CD4-positive, alpha-beta memory T cell (primary cell): Measurements from ENCODE around the gene TCP1. TPM values are rescaled to one million over a fixed set of nuclear protein-coding genes. Genes with fewer than 3 reads are reported as not detected.
"Not testable (repeated sequence)": the region's sequence is repeated elsewhere in the genome, so short reads cannot be mapped to it uniquely, and the experiment has no call there.

Experiments
- CTCF ChIA-PET: fragments of 350-600 bp; sonication (Branson Sonifier 250); formaldehyde crosslinking; loops from one replicate; lab custom pipeline; 2021; ENCODE audit warnings: inconsistent platforms; ENCODE audit not compliant: partially characterized antibody; lab: Charles Lee
- POLR2A ChIA-PET: fragments of 350-600 bp; sonication (Branson Sonifier 250); formaldehyde crosslinking; loops from one replicate; lab custom pipeline; 2021; ENCODE audit not compliant: partially characterized antibody; lab: Charles Lee
- DNase-seq, 5 donors: peaks; one replicate each; pipeline versions ENCODE4 v3.0.0 to v3.0.0-alpha.2; 2020 to 2022; ENCODE audit warnings: mixed read lengths in 1 of 5
- H3K27ac ChIP-seq: one replicate; pipeline ENCODE4 v1.7.0; 2013; ENCODE audit warnings: low read depth, low read length
- H3K27me3 ChIP-seq: 2 replicates; pipeline ENCODE4 v1.7.0; 2013; ENCODE audit warnings: mild to moderate bottlenecking, low read length, moderate library complexity; ENCODE audit not compliant: insufficient read depth
- H3K36me3 ChIP-seq: 2 replicates; pipeline ENCODE4 v1.7.0; 2013; ENCODE audit warnings: mild to moderate bottlenecking, low read length, moderate library complexity; ENCODE audit not compliant: insufficient read depth
- H3K4me1 ChIP-seq: 2 replicates; pipeline ENCODE4 v1.7.0; 2013; ENCODE audit warnings: mild to moderate bottlenecking, low read length, moderate library complexity; ENCODE audit not compliant: insufficient read depth
- H3K4me3 ChIP-seq, 2 donors: one replicate each; pipeline ENCODE4 v1.7.0; 2013; ENCODE audit warnings: low read length in 2 of 2, mild to moderate bottlenecking in 1 of 2
- H3K9me3 ChIP-seq, 2 donors: one replicate each; pipeline ENCODE4 v1.7.0; 2013; ENCODE audit warnings: low read length in 2 of 2, control low read depth in 1 of 2; ENCODE audit not compliant: control insufficient read depth in 1 of 2
- H3K27ac Mint-ChIP-seq, 7 donors: one replicate each; pipeline ENCODE4 v1.8.0; 2020 to 2021; ENCODE audit warnings: mixed read lengths in 7 of 7, mild to moderate bottlenecking in 6 of 7, inconsistent platforms in 3 of 7, moderate library complexity in 3 of 7
- H3K27me3 Mint-ChIP-seq, 2 donors: one replicate each; pipeline ENCODE4 v1.8.0; 2020 to 2021; ENCODE audit warnings: mixed read lengths in 2 of 2
- H3K36me3 Mint-ChIP-seq, 2 donors: one replicate each; pipeline ENCODE4 v1.8.0; 2020 to 2021; ENCODE audit warnings: mixed read lengths in 2 of 2, inconsistent platforms in 1 of 2, mild to moderate bottlenecking in 1 of 2
- H3K4me1 Mint-ChIP-seq, 4 donors: one replicate each; pipeline ENCODE4 v1.8.0; 2020 to 2021; ENCODE audit warnings: mixed read lengths in 4 of 4, mild to moderate bottlenecking in 1 of 4
- H3K4me3 Mint-ChIP-seq, 8 donors: one replicate each; pipeline ENCODE4 v1.8.0; 2020 to 2021; ENCODE audit warnings: mixed read lengths in 8 of 8, mild to moderate bottlenecking in 7 of 8, moderate library complexity in 6 of 8, inconsistent platforms in 3 of 8
- H3K9me3 Mint-ChIP-seq, 8 donors: one replicate each; pipeline ENCODE4 v1.8.0; 2020 to 2021; ENCODE audit warnings: mixed read lengths in 8 of 8, mild to moderate bottlenecking in 5 of 8, inconsistent platforms in 3 of 8, moderate library complexity in 1 of 8
- intact Hi-C: fragments of 100-400 bp; cut with micrococcal nuclease; formaldehyde crosslinking; loops from one replicate; pipeline ENCODE4 v1.15.1; 2023
- polyA plus RNA-seq, 2 donors: library from polyadenylated mRNA; unstranded; fragments of 300-500 nt; fragmentation: Illumina TruSeq; gene quantifications; one replicate each; pipeline ENCODE4 v1.2.3, GENCODE V29; 2021
- total RNA-seq, 2 experiments: library from RNA; stranded (reverse); gene quantifications; one replicate each; pipeline ENCODE4 v1.2.3, GENCODE V29; 2021

The TCP1 gene
- total and polyA plus RNA-seq, 4 experiments from 2014 or later = 84.3 to 162 (median 133) TPM

DNA sequence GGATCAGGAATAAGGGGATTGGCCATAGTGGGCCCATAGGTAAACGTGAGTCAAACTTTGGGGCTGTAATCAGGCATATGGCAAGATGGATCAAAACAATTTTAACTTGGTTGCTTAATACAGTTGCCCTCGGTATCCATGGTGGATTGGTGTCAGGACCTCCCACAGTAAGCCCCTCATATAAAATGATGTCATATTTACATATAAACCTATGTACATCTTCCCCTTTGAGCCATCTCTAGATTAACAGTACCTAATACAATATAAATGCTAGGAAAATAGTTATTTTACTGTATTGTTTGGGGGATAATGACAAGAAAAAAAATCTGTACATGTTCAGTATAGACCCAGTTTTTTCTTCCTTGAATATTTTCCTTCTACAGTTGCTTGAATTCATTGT is 35.0 kb downstream of the TCP1 start:
- Histone ChIP-seq H3K4me1 (no peaks in the 10 kb centered on the region), H3K27me3 (no peaks in the 10 kb centered on the region), H3K27ac (no peak overlapping the region), H3K4me3 (no peak overlapping the region), H3K36me3 (peaks cover 61% of the 10 kb centered on the region), H3K9me3 (no peaks in the 10 kb centered on the region)
- DNase-seq = no peak
- no peak overlapping the region for H3K4me3 Mint-ChIP-seq
- peak overlapping the region in 1 of 7 donors; percentile 72 for H3K27ac Mint-ChIP-seq
- H3K36me3 Mint-ChIP-seq = peaks cover 30 to 68% of the 10 kb centered on the region in 2 donors
- H3K9me3 Mint-ChIP-seq = no peaks in the 10 kb centered on the region
- intact Hi-C loops = no loop called here
- ChIA-PET POLR2A (interaction anchor here (0.9 to 2.3 kb wide), 3 partner anchors 7 to 36 kb away, joined by 3 to 6 read pairs (median 6); partner anchors contain the start of genes ACAT2 and WTAP), CTCF (no interaction called here)
- H3K27me3 Mint-ChIP-seq = no peaks in the 10 kb centered on the region
- H3K4me1 Mint-ChIP-seq = peaks cover 0 to 5% (median 4%) of the 10 kb centered on the region in 4 donors

DNA sequence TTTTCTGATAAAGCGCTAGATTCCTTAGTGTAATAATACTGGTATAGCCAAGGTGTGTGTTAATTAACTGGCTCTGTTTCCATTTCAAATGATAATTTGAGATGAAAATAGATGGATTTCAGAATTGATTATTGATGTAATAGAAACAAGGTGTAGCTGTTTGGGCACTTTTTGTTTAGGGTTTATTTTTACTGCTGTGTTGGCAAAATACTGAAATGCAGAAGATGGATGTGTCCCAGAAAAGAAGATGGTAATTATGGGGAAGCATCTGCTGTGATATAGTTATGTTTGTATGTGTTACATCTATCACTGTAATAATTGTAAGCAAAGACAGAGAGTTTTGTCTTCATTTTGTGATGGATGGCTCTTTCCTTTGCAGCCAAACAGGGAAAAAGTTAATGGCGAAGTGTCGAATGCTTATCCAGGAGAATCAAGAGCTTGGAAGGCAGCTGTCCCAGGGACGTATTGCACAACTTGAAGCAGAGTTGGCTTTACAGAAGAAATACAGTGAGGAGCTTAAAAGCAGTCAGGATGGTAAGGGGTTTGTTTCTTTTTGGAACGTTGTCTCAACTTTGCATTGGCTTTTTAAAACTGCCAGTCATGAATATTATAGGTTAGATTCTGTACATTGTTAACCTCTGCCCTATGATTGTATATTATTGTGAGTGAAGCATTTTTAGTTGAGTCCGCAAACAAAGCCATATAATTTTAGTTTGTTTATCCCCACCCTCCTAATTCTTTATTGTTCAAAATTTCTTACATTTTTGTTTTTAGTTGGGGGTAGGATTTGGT is 36.1 kb downstream of the TCP1 start:
- Mint-ChIP-seq H3K4me3 (no peak overlapping the region), H3K36me3 (peaks cover 41 to 74% of the 10 kb centered on the region in 2 donors), H3K9me3 (no peaks in the 10 kb centered on the region), H3K4me1 (peaks cover 0 to 11% (median 4%) of the 10 kb centered on the region in 4 donors), H3K27me3 (no peaks in the 10 kb centered on the region), H3K27ac (peak overlapping the region in 5 of 7 donors; percentile 4 to 50 (median 30))
- no peak for DNase-seq
- Histone ChIP-seq H3K27me3 (no peaks in the 10 kb centered on the region), H3K36me3 (peaks cover 67% of the 10 kb centered on the region), H3K4me1 (no peaks in the 10 kb centered on the region), H3K9me3 (no peaks in the 10 kb centered on the region), H3K27ac (no peak overlapping the region), H3K4me3 (no peak overlapping the region)
- intact Hi-C loops = loop anchor here (2.0 kb wide), 1 partner anchor 14 kb away; no protein-coding TSS in a partner anchor
- ChIA-PET CTCF (no interaction called here), POLR2A (interaction anchor here (0.7 to 2.3 kb wide), 3 partner anchors 9 to 60 kb away, joined by 3 to 6 read pairs (median 6); partner anchors contain the start of genes ACAT2 and WTAP)

DNA sequence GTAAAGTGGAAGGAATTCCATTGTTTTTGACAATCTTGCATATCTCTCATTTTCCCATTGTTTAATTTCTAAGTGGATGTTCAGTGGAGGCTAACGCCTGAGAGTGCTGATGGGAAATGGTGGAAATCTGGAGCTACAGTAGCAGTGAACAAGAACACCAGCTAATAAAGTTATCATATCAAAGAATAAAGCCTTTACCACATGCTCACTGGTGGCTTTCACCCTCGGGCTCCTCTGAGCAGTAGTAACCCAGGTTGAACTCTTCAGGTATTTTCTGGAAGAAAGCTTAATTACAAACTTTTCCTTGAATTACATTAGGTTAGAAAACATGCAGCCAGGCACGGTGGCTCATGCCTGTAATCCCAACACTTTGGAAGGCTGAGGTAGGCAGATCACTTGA is 38.0 kb downstream of the TCP1 start:
- no peak overlapping the region for H3K4me3 ChIP-seq
- H3K4me1 Mint-ChIP-seq = peaks cover 0 to 14% (median 4%) of the 10 kb centered on the region in 4 donors
- ChIA-PET CTCF (interaction anchor here (1.0 kb wide), 1 partner anchor 31 kb away, joined by 4 read pairs; no protein-coding TSS in a partner anchor), POLR2A (interaction anchor here (1.1 to 1.7 kb wide), 3 partner anchors 9 to 38 kb away, joined by 4 to 6 read pairs (median 4); partner anchors contain the start of genes ACAT2 and TCP1)
- intact Hi-C loops = no loop called here
- H3K27ac ChIP-seq = no peak overlapping the region
- H3K9me3 Mint-ChIP-seq = no peaks in the 10 kb centered on the region
- H3K36me3 Mint-ChIP-seq = peaks cover 47 to 77% of the 10 kb centered on the region in 2 donors
- peaks cover 77% of the 10 kb centered on the region for H3K36me3 ChIP-seq
- no peaks in the 10 kb centered on the region for H3K27me3 Mint-ChIP-seq
- H3K4me3 Mint-ChIP-seq = no peak overlapping the region
- H3K4me1 ChIP-seq = no peaks in the 10 kb centered on the region
- H3K27ac Mint-ChIP-seq = peak overlapping the region in 2 of 7 donors; percentile 35 to 46
- no peak for DNase-seq
- H3K27me3 ChIP-seq = no peaks in the 10 kb centered on the region
- H3K9me3 ChIP-seq = no peaks in the 10 kb centered on the region

DNA sequence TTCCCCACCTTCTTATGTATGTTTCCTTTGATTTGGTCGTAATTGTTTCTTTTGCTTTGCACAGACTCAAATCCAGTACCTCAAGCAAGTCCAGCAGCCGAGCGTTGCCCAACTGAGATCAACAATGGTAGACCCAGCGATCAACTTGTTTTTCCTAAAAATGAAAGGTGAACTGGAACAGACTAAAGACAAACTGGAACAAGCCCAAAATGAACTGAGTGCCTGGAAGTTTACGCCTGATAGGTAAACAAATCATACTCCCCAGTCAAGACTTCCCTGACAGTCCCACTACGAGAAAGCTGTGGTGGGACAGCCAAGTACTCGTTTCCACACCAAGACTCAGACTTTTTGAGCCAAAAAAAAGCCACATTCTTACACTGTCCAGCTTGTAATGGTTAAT is 41.3 kb downstream of the TCP1 start:
- not testable (repeated sequence) for H3K27ac ChIP-seq, H3K4me3 Mint-ChIP-seq, H3K9me3 Mint-ChIP-seq, H3K9me3 ChIP-seq, H3K4me3 ChIP-seq, H3K27me3 ChIP-seq, DNase-seq, H3K4me1 ChIP-seq, H3K27me3 Mint-ChIP-seq
- peaks cover 6 to 30% (median 14%) of the 10 kb centered on the region in 4 donors for H3K4me1 Mint-ChIP-seq
- peaks cover 79% of the 10 kb centered on the region for H3K36me3 ChIP-seq
- peaks cover 57 to 80% of the 10 kb centered on the region in 2 donors for H3K36me3 Mint-ChIP-seq
- CTCF ChIA-PET = interaction anchor here (1.4 to 1.6 kb wide), 2 partner anchors 10 to 27 kb away, joined by 3 to 4 read pairs; no protein-coding TSS in a partner anchor
- peak overlapping the region in 2 of 7 donors; percentile 7 to 65 for H3K27ac Mint-ChIP-seq
- POLR2A ChIA-PET = interaction anchor here (0.6 kb wide), 1 partner anchor 11 kb away, joined by 3 read pairs; no protein-coding TSS in a partner anchor
- intact Hi-C loops = loop anchor here (2.0 kb wide), 1 partner anchor 15 kb away; the partner anchor contains the start of gene ACAT2

DNA sequence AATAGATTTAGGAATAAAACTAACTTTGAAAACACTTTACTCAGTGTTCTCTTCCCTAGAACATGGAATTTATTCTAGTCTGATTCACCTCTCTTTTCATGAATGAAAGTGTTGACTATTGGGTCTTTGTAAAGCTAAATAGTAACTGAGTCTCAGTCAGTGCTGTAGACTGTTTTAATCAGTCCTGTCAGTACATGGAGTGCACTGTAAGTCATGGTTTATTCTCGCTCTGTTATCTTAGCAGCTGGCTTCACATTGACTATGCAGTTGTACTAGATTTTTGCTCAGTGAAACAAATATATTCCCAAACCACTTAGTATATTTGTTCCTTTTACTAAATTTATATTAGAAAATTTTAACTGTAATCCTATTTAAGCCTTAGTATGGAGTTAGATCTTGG is 42.6 kb downstream of the TCP1 start:
- peaks cover 62 to 80% of the 10 kb centered on the region in 2 donors for H3K36me3 Mint-ChIP-seq
- peaks cover 79% of the 10 kb centered on the region for H3K36me3 ChIP-seq
- H3K4me3 Mint-ChIP-seq = no peak overlapping the region
- peaks cover 6 to 30% (median 15%) of the 10 kb centered on the region in 4 donors for H3K4me1 Mint-ChIP-seq
- intact Hi-C loops = no loop called here
- no peaks in the 10 kb centered on the region for H3K27me3 ChIP-seq
- H3K9me3 Mint-ChIP-seq = no peaks in the 10 kb centered on the region
- POLR2A ChIA-PET = no interaction called here
- H3K4me3 ChIP-seq = no peak overlapping the region
- no peaks in the 10 kb centered on the region for H3K27me3 Mint-ChIP-seq
- H3K27ac Mint-ChIP-seq = no peak overlapping the region
- no peaks in the 10 kb centered on the region for H3K9me3 ChIP-seq
- no peaks in the 10 kb centered on the region for H3K4me1 ChIP-seq
- DNase-seq = no peak
- CTCF ChIA-PET = interaction anchor here (1.6 kb wide), 1 partner anchor 9 kb away, joined by 3 read pairs; no protein-coding TSS in a partner anchor
- no peak overlapping the region for H3K27ac ChIP-seq

DNA sequence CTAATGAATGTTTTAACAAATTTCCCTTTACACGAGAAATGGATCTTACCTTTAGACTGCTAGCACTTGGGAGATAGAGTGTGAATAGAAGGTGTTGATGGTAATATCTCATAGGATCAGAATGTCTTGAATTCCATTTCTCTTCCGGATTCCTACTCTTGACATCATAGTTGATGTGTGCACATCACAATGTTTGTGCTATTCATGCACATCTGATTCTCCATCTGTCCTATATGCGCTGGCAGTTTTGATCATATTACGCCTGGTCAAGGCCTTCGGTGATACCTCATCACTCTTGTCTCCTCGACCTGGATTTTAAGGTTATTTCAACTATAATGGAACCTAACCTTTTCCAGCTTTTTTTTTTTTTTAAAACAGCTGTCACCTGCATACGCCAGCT is 44.3 kb downstream of the TCP1 start:
- Histone ChIP-seq H3K4me3 (no peak overlapping the region), H3K27ac (no peak overlapping the region), H3K4me1 (no peaks in the 10 kb centered on the region), H3K27me3 (no peaks in the 10 kb centered on the region), H3K36me3 (peaks cover 86% of the 10 kb centered on the region), H3K9me3 (no peaks in the 10 kb centered on the region)
- CTCF ChIA-PET = no interaction called here
- Mint-ChIP-seq H3K27me3 (no peaks in the 10 kb centered on the region), H3K4me1 (peaks cover 9 to 36% (median 21%) of the 10 kb centered on the region in 4 donors), H3K36me3 (peaks cover 68 to 82% of the 10 kb centered on the region in 2 donors), H3K4me3 (no peak overlapping the region), H3K9me3 (no peaks in the 10 kb centered on the region), H3K27ac (peak overlapping the region in 4 of 7 donors; percentile 43 to 75 (median 63))
- POLR2A ChIA-PET = interaction anchor here (1.0 kb wide), 1 partner anchor 16 kb away, joined by 3 read pairs; the partner anchor contains the start of gene ACAT2
- intact Hi-C loops = no loop called here
- no peak for DNase-seq

DNA sequence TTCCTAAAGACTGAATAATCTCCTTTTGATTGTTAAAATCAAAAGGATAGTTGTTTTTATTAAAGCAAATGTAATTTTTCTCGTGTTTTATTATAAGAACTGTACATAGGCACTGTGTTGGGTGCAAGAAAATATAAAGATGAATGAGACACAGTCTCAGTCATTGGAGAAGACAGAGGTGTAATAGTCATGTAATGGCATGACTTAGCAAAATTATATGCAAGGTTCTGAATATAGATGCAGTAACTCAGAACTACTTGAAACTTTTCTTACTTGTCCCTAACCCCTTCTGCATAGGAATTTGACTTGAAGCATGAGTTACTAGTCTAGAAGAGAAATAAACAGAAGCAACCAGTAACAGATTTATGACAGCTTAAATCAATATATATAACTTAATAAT is 47.2 kb downstream of the TCP1 start:
- Mint-ChIP-seq H3K27ac (peak overlapping the region in 3 of 7 donors; percentile 8 to 22 (median 22)), H3K4me1 (peaks cover 23 to 33% (median 29%) of the 10 kb centered on the region in 4 donors), H3K36me3 (peaks cover 50 to 76% of the 10 kb centered on the region in 2 donors), H3K9me3 (no peaks in the 10 kb centered on the region), H3K27me3 (no peaks in the 10 kb centered on the region), H3K4me3 (no peak overlapping the region)
- Histone ChIP-seq H3K4me1 (peaks cover 19% of the 10 kb centered on the region), H3K9me3 (no peaks in the 10 kb centered on the region), H3K27ac (no peak overlapping the region), H3K36me3 (peaks cover 86% of the 10 kb centered on the region), H3K4me3 (no peak overlapping the region), H3K27me3 (no peaks in the 10 kb centered on the region)
- CTCF ChIA-PET = no interaction called here
- intact Hi-C loops = no loop called here
- no peak for DNase-seq
- POLR2A ChIA-PET = interaction anchor here (0.6 to 1.6 kb wide), 3 partner anchors 9 to 16 kb away, joined by 3 to 4 read pairs (median 4); no protein-coding TSS in a partner anchor
